GM19193 (cell line): ENCODE data around the gene OR52K1.

Experiments
- POLR2A ChIP-seq: IDR thresholded peaks from 4 replicates; pipeline ENCODE4 v1.6.1; 2011; ENCODE audit not compliant: insufficient read depth, insufficient read length; ENCODE audit errors: extremely low read depth

The OR52K1 gene

GRCh38 chr11:4522752-4523151 is 40.3 kb downstream of the OR52K1 start:
- no peak for TF ChIP-seq POLR2A

- TF ChIP-seq POLR2A, result no peak
These were observed 41.2 kb downstream of the OR52K1 start for GRCh38 chr11:4523666-4524065.

GRCh38 chr11:4527926-4528325 is 45.5 kb downstream of the OR52K1 start:
- TF ChIP-seq POLR2A, result no peak

GRCh38 chr11:4539603-4540219 is 57.3 kb downstream of the OR52K1 start:
- TF ChIP-seq POLR2A, result no peak

GRCh38 chr11:4541071-4541470 is 58.6 kb downstream of the OR52K1 start:
- TF ChIP-seq POLR2A, result no peak
